Breast epithelium (tissue), 3 donors: ENCODE measurements around the gene FAM47E.

ENCODE experiments used
- CTCF ChIP-seq, 3 donors: fragments of 450-650 bp; IDR thresholded peaks; one replicate each; pipeline ENCODE4 v1.5.1; 2016 to 2017; ENCODE audit warnings: antibody characterized with exemption in 3 of 3, mild to moderate bottlenecking in 3 of 3, moderate library complexity in 3 of 3
- POLR2A ChIP-seq: fragments of 450-650 bp; IDR thresholded peaks from one replicate; pipeline ENCODE4 v1.6.1; 2016; ENCODE audit warnings: antibody characterized with exemption, mild to moderate bottlenecking, moderate library complexity

GRCh38 chr4:76213415-76214176, 37.9 kb upstream of the FAM47E start, which contains the start of gene SCARB2:
- no peak for TF ChIP-seq CTCF (IDR thresholded peaks at IDR 0.05)
- no peak for TF ChIP-seq POLR2A
